ENCODE data around the gene ENTPD8.
A peak's percentile ranks its signal among the peaks of the same experiment; 100 is the strongest.

Gene ENTPD8

DNA sequence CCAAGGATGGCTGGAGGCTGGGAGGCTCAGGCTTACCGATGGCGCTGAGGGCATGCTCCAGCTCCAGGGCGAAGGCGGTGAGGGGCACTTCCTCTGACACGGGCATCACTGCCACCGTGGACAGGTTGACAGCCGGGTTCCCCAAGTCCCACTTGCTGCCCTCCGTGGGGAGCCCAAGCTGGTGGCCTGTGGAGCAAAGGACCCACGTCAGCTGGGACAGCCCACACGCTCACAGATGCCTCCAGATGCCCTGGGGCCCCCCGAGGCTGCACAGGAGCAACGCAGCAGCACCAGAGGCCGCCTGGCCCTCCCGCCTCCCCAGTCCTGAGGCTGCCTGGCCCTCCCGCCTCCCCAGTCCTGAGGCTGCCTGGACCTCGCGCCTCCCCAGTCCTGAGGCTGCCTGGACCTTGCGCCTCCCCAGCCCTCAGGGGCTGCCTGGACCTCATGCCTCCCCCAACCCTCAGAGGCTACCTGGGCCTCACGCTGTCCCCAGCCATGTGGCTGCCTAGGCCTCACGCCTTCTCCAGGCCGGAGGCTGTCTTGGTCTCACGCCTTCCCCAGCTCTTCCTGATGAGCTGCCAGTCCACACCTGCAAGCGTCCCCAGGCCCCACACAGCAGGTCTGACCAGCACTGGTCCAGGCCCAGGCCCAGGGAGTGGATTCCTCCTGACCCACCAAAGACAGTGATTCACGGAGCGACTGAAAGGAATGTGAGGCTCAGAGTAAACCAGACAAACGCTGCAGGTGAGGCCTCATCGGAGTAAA, 43.6 kb upstream of the ENTPD8 start:
- no peaks in the 10 kb centered on the region for H3K79me2 ChIP-seq (ENCODE audit: insufficient read depth, low read depth)
- no peak overlapping the region for H3K9ac ChIP-seq
- no peaks in the 10 kb centered on the region for H3K36me3 ChIP-seq (ENCODE audit: insufficient read depth)
- no peak overlapping the region for H3K27ac ChIP-seq
- H3K27me3 ChIP-seq (ENCODE audit: insufficient read depth, low read depth), result peaks cover 17% of the 10 kb centered on the region
- no peak overlapping the region for H3K4me2 ChIP-seq
- H3K4me3 ChIP-seq (IDR thresholded peaks at IDR 0.05; ENCODE audit: insufficient read depth, low read depth, low read length), result no peak overlapping the region
- H3K4me1 ChIP-seq (ENCODE audit: low read depth, poor library complexity, severe bottlenecking), result peaks cover 9% of the 10 kb centered on the region
- H4K20me1 ChIP-seq (ENCODE audit: insufficient read depth), result no peaks in the 10 kb centered on the region
- TF ChIP-seq, protein P1, sequence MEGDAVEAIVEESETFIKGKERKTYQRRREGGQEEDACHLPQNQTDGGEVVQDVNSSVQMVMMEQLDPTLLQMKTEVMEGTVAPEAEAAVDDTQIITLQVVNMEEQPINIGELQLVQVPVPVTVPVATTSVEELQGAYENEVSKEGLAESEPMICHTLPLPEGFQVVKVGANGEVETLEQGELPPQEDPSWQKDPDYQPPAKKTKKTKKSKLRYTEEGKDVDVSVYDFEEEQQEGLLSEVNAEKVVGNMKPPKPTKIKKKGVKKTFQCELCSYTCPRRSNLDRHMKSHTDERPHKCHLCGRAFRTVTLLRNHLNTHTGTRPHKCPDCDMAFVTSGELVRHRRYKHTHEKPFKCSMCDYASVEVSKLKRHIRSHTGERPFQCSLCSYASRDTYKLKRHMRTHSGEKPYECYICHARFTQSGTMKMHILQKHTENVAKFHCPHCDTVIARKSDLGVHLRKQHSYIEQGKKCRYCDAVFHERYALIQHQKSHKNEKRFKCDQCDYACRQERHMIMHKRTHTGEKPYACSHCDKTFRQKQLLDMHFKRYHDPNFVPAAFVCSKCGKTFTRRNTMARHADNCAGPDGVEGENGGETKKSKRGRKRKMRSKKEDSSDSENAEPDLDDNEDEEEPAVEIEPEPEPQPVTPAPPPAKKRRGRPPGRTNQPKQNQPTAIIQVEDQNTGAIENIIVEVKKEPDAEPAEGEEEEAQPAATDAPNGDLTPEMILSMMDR (conservative IDR thresholded peaks at IDR 0.05; ENCODE audit: low read depth, low read length), result no peak
- no peak overlapping the region for H2AFZ ChIP-seq (ENCODE audit: low read depth)

DNA sequence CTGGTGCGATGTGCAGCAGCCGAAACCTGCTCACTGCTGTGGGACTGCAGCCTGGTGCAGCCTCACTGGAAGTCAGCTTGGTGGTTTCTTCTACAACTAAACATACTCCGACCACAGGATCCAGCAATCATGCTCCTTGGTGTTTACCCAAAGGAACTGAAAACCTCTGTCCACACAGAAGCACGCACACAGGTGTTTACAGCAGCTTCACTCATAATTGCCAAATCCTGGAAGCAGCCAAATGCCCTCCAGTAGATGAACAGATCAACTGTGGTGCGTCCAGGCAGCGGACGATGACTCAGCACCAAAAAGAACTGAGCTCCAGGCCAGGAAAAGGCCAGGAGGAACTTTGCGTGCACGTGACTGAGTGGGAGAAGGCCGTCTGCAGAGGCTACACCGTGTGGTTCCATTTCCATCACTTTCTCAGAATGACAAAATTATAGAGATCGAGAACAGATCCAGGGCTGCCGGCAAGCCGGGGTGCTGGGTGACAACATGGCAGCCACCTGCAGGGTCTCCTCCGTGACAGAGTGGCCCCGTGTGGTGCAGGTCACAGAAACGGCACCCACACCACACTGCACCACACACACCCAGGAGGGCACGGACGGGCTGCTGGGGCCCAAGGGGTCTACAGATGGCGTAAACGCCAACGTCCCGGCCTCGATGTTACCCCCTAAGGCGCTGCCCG, 41.1 kb upstream of the ENTPD8 start:
- TF ChIP-seq, protein P1 (conservative IDR thresholded peaks at IDR 0.05; ENCODE audit: low read depth, low read length), result no peak
- no peak overlapping the region for H3K4me3 ChIP-seq (IDR thresholded peaks at IDR 0.05; ENCODE audit: insufficient read depth, low read depth, low read length)
- peak overlapping the region; percentile 33; the same call in 1 of the 2 replicates for H3K27ac ChIP-seq
- H2AFZ ChIP-seq (ENCODE audit: low read depth), result no peak overlapping the region
- H3K36me3 ChIP-seq (ENCODE audit: insufficient read depth), result no peaks in the 10 kb centered on the region
- H3K4me2 ChIP-seq, result no peak overlapping the region
- H3K9ac ChIP-seq, result no peak overlapping the region
- peaks cover 5% of the 10 kb centered on the region for H3K4me1 ChIP-seq (ENCODE audit: low read depth, poor library complexity, severe bottlenecking)
- 0 out of 2 replicates have a peak, but pooled peaks cover 5% of the 10 kb centered on the region for H3K27me3 ChIP-seq (ENCODE audit: insufficient read depth, low read depth)
- H4K20me1 ChIP-seq (ENCODE audit: insufficient read depth), result no peaks in the 10 kb centered on the region
- no peaks in the 10 kb centered on the region for H3K79me2 ChIP-seq (ENCODE audit: insufficient read depth, low read depth)

DNA sequence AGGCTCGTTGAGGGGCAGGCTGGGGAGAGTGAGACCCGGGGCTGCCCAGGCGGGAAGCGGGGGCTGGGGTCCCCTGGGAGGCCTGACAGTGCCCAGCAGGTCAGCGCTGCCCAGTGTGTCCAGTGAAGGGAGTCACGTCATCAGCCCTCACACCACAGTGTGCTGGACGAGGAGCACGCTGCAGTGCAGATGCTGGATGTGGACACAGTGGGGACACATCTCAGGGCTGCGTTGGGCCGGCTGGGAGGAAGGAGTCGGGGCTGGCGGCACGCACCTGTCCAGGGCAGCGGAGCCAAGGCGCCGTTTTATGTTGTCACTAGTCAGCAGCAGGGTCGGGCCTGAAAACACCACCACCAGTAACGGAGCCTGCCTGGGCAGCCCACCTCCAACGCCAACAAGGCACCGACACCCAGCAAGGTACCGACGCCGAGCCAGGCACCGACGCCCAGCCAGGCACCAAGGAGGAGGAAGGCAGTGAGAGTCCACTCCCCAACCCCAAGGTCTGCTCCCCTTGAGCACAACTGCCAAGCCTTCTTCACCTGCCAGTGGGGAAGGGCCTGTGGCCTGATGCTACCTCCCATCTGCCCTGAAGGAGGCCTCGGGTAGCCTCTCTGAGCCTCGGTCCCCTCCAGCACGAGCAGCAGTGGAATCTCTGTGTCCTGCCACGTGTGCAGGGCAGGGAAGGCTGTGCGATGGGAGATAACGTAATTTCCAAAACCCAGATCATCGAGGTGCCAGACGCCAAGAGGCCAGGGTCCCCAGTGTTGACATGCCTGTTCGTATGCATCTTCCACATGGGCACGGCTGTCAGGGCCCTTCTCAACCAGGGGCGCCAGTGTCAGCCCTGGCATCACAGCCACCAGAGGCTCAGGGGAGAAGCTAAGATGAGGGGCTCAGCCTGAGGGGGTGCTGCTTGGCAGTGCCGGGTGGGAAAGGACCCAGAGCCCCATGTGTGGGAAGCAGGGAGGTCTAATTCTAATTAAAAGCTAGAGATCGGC, 39.8 kb upstream of the ENTPD8 start:
- Histone ChIP-seq H2AFZ (ENCODE audit: low read depth) (no peak overlapping the region), H3K27ac (no peak overlapping the region; the same call in 1 of the 2 replicates), H3K4me3 (IDR thresholded peaks at IDR 0.05; ENCODE audit: insufficient read depth, low read depth, low read length) (no peak overlapping the region), H4K20me1 (ENCODE audit: insufficient read depth) (no peaks in the 10 kb centered on the region), H3K27me3 (ENCODE audit: insufficient read depth, low read depth) (0 out of 2 replicates have a peak, but pooled peaks cover 3% of the 10 kb centered on the region), H3K36me3 (ENCODE audit: insufficient read depth) (no peaks in the 10 kb centered on the region), H3K9ac (no peak overlapping the region), H3K79me2 (ENCODE audit: insufficient read depth, low read depth) (no peaks in the 10 kb centered on the region), H3K4me2 (no peak overlapping the region), H3K4me1 (ENCODE audit: low read depth, poor library complexity, severe bottlenecking) (peaks cover 5% of the 10 kb centered on the region)
- TF ChIP-seq, protein P1 (conservative IDR thresholded peaks at IDR 0.05; ENCODE audit: low read depth, low read length), result no peak
